Activated T-cell treated with anti-CD3 and anti-CD28 coated beads for 48 hours (primary cell): ENCODE data around the gene CRIM1.

Source experiments
- DNase-seq: peaks from one replicate; pipeline ENCODE4 v3.0.0-alpha.2; 2020; ENCODE audit warnings: low read depth

CRIM1 gene

GRCh38 chr2:36482576-36483214 is 127.1 kb downstream of the CRIM1 start:
- no peak for DNase-seq

- no peak for DNase-seq
Measured at GRCh38 chr2:36483290-36483689, 127.7 kb downstream of the CRIM1 start.

GRCh38 chr2:36484454-36484853 is 128.9 kb downstream of the CRIM1 start:
- DNase-seq, result no peak

GRCh38 chr2:36485521-36485920 is 129.9 kb downstream of the CRIM1 start:
- no peak for DNase-seq

- no peak for DNase-seq
Measured at GRCh38 chr2:36486521-36487044, 131.0 kb downstream of the CRIM1 start.

- DNase-seq, result no peak
Measured at GRCh38 chr2:36487947-36488346, 132.4 kb downstream of the CRIM1 start.

GRCh38 chr2:36489281-36489680 is 133.7 kb downstream of the CRIM1 start:
- DNase-seq, result no peak

- no peak for DNase-seq
Measured at GRCh38 chr2:36490749-36491148, 135.2 kb downstream of the CRIM1 start.

- no peak for DNase-seq
Measured at GRCh38 chr2:36492216-36492945, 136.8 kb downstream of the CRIM1 start.

- DNase-seq, result no peak
Measured at GRCh38 chr2:36493306-36493705, 137.7 kb downstream of the CRIM1 start.

GRCh38 chr2:36497570-36498163 is 142.1 kb downstream of the CRIM1 start:
- DNase-seq, result no peak

GRCh38 chr2:36499128-36499820 is 143.7 kb downstream of the CRIM1 start:
- no peak for DNase-seq

- DNase-seq, result no peak
Measured at GRCh38 chr2:36500072-36500471, 144.5 kb downstream of the CRIM1 start.

- no peak for DNase-seq
Measured at GRCh38 chr2:36502081-36502480, 146.5 kb downstream of the CRIM1 start.

GRCh38 chr2:36507408-36507812 is 151.8 kb downstream of the CRIM1 start:
- peak; percentile 6 for DNase-seq

- no peak for DNase-seq
Measured at GRCh38 chr2:36509075-36509474, 153.5 kb downstream of the CRIM1 start.

GRCh38 chr2:36511858-36512603 is 156.5 kb downstream of the CRIM1 start:
- DNase-seq, result no peak

- no peak for DNase-seq
Measured at GRCh38 chr2:36512705-36513104, 157.1 kb downstream of the CRIM1 start.

- DNase-seq, result no peak
Measured at GRCh38 chr2:36513661-36514060, 158.1 kb downstream of the CRIM1 start.

GRCh38 chr2:36515538-36515937 is 160.0 kb downstream of the CRIM1 start:
- DNase-seq, result no peak

- no peak for DNase-seq
Measured at GRCh38 chr2:36516136-36516870, 160.7 kb downstream of the CRIM1 start.
